ENCODE measurements around the gene KCNH5.
"Not testable (repeated sequence)": the region's sequence is repeated elsewhere in the genome, so short reads cannot be mapped to it uniquely, and the experiment has no call there.

DNA sequence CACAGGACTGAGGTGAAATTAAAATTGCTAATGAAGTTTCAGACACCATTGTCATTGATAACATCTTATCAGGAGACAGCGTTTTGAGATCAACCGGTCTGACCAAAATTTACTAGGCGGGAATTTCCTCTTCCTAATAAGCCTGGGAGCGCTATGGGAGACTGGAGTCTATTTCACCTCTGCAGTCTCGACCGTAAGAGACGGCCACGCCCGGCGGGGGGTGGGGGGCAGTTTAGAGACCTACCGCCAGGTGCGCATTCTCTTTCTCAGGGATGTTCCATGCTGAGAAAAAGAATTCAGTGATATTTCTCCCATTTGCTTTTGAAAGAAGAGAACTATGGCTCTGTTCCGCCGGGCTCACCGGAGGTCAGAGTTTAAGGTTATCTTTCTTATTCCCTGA lies 263.9 kb downstream of the KCNH5 start:
- TF ChIP-seq, protein P1, sequence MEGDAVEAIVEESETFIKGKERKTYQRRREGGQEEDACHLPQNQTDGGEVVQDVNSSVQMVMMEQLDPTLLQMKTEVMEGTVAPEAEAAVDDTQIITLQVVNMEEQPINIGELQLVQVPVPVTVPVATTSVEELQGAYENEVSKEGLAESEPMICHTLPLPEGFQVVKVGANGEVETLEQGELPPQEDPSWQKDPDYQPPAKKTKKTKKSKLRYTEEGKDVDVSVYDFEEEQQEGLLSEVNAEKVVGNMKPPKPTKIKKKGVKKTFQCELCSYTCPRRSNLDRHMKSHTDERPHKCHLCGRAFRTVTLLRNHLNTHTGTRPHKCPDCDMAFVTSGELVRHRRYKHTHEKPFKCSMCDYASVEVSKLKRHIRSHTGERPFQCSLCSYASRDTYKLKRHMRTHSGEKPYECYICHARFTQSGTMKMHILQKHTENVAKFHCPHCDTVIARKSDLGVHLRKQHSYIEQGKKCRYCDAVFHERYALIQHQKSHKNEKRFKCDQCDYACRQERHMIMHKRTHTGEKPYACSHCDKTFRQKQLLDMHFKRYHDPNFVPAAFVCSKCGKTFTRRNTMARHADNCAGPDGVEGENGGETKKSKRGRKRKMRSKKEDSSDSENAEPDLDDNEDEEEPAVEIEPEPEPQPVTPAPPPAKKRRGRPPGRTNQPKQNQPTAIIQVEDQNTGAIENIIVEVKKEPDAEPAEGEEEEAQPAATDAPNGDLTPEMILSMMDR (conservative IDR thresholded peaks at IDR 0.05; ENCODE audit: low read length), result not testable (repeated sequence)
- not testable (repeated sequence) for TF ChIP-seq EZH2phosphoT487 (IDR thresholded peaks at IDR 0.05; ENCODE audit: borderline replicate concordance, low read depth, low read length)

All from OCI-LY7 (cell line).